Cardiac muscle cell (in vitro differentiated cells and primary cell): ENCODE data around the gene CMSS1. TPM values are rescaled to one million over a fixed set of nuclear protein-coding genes. Genes with fewer than 3 reads are reported as not detected.

Source experiments
- DNase-seq, 2 donors: peaks; one replicate each; pipeline versions ENCODE4 v3.0.0 to v3.0.0-alpha.2; 2010 to 2017; ENCODE audit warnings: low read depth in 1 of 2, low spot score in 1 of 2
- H3K27ac ChIP-seq: fragments of 200-600 bp; sonication (generic); 2 replicates; pipeline ENCODE4 v1.5.1; 2016
- H3K27me3 ChIP-seq: fragments of 200-600 bp; sonication (generic); 2 replicates; pipeline ENCODE4 v1.6.0; 2016; ENCODE audit warnings: control low read depth
- H3K36me3 ChIP-seq: fragments of 200-600 bp; sonication (generic); 2 replicates; pipeline ENCODE4 v1.5.1; 2016; ENCODE audit warnings: control low read depth
- H3K4me1 ChIP-seq: fragments of 200-600 bp; sonication (generic); 2 replicates; pipeline ENCODE4 v1.8.1; 2017; ENCODE audit warnings: low read depth, mild to moderate bottlenecking, mixed run types
- H3K4me3 ChIP-seq: fragments of 200-600 bp; sonication (generic); 2 replicates; pipeline ENCODE4 v1.5.1; 2016; ENCODE audit warnings: mild to moderate bottlenecking
- H3K9me3 ChIP-seq: fragments of 200-600 bp; sonication (generic); 2 replicates; pipeline ENCODE4 v1.5.1; 2017; ENCODE audit warnings: low read depth, mild to moderate bottlenecking, control low read depth
- CTCF ChIP-seq: IDR thresholded peaks from 2 replicates; pipeline ENCODE4 v1.5.1; 2012; ENCODE audit warnings: low read depth, mild to moderate bottlenecking, low read length
- polyA plus RNA-seq: library from polyadenylated mRNA; unstranded; fragments of >200 nt; fragmentation: Nextera tagmentation; extraction: Ambion mirVana; gene quantifications from 2 replicates; pipeline ENCODE4 v1.2.1, GENCODE V29; 2016
- total RNA-seq: library from RNA; depleted of rRNA; stranded (reverse); fragments of >200 nt; gene quantifications from 2 replicates; pipeline ENCODE4 v1.2.3, GENCODE V29; 2016

Gene CMSS1
- total and polyA plus RNA-seq, 2 experiments from 2014 or later, result 13.1 to 32.9 TPM

DNA sequence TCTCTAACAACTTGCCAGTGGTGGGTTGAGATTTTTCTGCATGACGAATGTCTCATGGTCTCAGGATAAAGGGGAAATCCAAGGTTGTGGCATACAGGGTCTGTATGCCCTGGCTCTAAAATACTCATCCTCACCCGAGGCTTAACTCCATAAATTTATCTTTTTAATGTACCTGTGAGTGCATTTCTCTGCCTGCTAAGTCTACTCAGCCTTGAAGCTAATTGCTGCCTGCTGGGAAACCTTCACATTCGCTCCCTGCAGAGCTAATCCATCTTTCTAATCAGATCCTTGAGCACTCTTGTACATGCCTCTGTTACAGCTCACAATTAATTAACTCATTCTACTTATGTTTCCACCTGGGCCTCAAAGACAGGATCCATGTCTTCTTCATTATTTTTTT lies 93.8 kb downstream of the CMSS1 start:
- no peak overlapping the region for H3K27ac ChIP-seq

DNA sequence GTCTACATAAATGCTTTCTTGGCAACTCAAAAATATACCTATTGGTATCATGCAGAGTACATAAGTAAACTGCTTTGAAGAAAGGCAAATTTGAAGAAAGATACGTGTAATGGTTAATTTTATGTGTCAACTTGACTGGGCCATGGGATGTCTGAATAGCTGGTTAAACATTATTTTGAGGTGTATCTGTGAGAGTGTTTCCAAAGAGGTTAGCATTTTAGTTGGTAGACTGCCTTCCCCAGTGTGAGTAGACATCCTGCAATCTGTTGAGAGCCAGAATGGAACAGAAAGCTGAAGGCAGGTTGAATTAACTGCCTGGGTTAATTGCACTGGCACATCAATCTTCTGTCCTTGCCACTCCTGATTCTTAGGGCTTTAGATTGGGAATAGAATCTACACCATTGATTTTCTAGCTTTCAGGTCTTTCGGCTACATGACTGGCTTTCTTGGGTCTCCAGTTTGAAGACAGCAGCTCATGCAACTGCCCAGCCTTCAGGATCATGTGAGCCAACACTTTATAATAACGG lies 98.3 kb downstream of the CMSS1 start:
- Histone ChIP-seq H3K4me1 (peaks cover 5% of the 10 kb centered on the region), H3K9me3 (no peaks in the 10 kb centered on the region), H3K36me3 (no peaks in the 10 kb centered on the region), H3K4me3 (no peak overlapping the region), H3K27ac (no peak overlapping the region), H3K27me3 (no peaks in the 10 kb centered on the region)
- no peak for DNase-seq
- TF ChIP-seq CTCF, result no peak

More for the DNA sequence above, 93.8 kb downstream of the CMSS1 start:
- Histone ChIP-seq H3K9me3 (no peaks in the 10 kb centered on the region), H3K36me3 (no peaks in the 10 kb centered on the region), H3K4me3 (no peak overlapping the region), H3K4me1 (peaks cover 5% of the 10 kb centered on the region), H3K27me3 (no peaks in the 10 kb centered on the region)
- no peak for DNase-seq
- no peak for TF ChIP-seq CTCF

GRCh38 chr3:99918715-99919114 lies 101.1 kb downstream of the CMSS1 start:
- Histone ChIP-seq H3K36me3 (no peaks in the 10 kb centered on the region), H3K4me1 (no peaks in the 10 kb centered on the region), H3K9me3 (no peaks in the 10 kb centered on the region), H3K4me3 (no peak overlapping the region), H3K27me3 (no peaks in the 10 kb centered on the region), H3K27ac (no peak overlapping the region)
- no peak for DNase-seq
- TF ChIP-seq CTCF, result no peak

GRCh38 chr3:99919694-99920093 lies 102.0 kb downstream of the CMSS1 start:
- H3K27ac ChIP-seq, result no peak overlapping the region
- H3K36me3 ChIP-seq, result no peaks in the 10 kb centered on the region
- no peak for DNase-seq
- H3K4me3 ChIP-seq, result no peak overlapping the region
- H3K4me1 ChIP-seq, result no peaks in the 10 kb centered on the region
- H3K9me3 ChIP-seq, result no peaks in the 10 kb centered on the region
- H3K27me3 ChIP-seq, result no peaks in the 10 kb centered on the region
- no peak for TF ChIP-seq CTCF

- Histone ChIP-seq H3K27ac (no peak overlapping the region), H3K36me3 (no peaks in the 10 kb centered on the region), H3K27me3 (no peaks in the 10 kb centered on the region), H3K4me1 (no peaks in the 10 kb centered on the region), H3K4me3 (no peak overlapping the region), H3K9me3 (no peaks in the 10 kb centered on the region)
- peak in 1 of 2 donors; percentile 65 for DNase-seq
- no peak for TF ChIP-seq CTCF
Measured at GRCh38 chr3:99920481-99921376, 103.1 kb downstream of the CMSS1 start.
